ENCODE data around the gene HMGCS1.
"Not testable (repeated sequence)": the region's sequence is repeated elsewhere in the genome, so short reads cannot be mapped to it uniquely, and the experiment has no call there.

HMGCS1 gene

DNA sequence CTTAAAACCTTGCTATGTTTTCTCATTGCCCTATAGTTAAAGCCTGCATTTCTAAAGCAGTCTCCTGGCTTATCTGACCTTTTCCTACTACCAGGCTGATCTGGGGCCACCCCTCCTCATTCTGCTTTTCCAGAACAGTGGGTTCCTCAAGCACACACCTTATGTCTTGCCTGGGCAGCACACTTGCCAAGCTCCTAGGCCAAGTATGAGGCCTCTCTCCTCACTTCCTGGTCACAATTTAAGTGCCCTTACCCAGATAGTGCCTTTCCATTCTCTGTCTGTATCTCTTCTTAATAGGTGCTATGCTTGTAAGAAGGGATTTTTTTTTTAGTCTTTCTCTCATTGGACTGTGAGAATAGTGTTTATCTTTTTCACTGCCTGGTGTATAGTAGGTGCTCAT is 39.7 kb downstream of the HMGCS1 start:
- DNase-seq: no peak

- DNase-seq: no peak
Measured at GRCh38 chr5:43270645-43271044, 42.6 kb downstream of the HMGCS1 start.

DNA sequence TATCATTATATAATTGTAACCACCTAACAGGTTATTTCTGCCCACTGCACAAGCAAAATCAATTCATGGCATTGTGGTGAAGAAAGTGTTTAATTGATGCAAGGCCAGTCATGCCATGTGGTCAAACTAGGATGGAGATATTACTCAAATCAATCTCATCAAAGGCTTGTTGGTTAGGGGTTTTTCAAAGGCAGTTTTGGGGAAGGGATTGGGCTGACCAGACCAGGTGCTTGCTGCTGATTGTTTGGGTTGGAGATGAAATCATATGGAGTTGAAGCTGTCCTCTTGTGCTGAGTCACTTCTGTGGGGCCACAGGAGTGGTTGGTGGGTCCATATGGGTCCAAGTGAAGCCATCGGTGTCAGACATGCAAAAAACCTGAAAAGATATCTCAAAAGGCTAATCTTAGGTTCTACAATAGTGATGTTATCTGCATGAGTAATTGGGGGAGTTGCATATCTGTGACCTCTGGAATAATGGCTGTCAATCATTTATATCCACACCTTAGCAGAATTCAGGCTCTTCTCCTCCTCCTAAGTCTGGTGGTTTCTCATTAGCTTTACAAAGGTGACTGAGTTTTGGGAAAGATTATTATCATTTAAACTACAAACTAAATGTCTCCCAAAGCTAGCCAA is 44.9 kb downstream of the HMGCS1 start:
- DNase-seq: no peak

DNA sequence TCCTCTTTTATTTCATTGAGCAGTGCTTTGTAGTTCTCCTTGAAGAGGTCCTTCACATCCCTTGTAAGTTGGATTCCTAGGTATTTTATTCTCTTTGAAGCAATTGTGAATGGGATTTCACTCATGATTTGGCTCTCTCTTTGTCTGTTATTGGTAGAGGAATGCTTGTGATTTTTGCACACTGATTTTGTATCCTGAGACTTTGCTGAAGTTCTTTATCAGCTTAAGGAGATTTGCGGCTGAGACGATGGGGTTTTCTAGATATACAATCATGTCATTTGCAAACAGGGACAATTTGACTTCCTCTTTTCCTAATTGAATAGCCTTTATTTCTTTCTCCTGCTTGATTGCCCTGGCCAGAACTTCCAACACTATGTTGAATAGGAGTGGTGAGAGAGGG is 50.9 kb downstream of the HMGCS1 start:
- DNase-seq: not testable (repeated sequence)

DNA sequence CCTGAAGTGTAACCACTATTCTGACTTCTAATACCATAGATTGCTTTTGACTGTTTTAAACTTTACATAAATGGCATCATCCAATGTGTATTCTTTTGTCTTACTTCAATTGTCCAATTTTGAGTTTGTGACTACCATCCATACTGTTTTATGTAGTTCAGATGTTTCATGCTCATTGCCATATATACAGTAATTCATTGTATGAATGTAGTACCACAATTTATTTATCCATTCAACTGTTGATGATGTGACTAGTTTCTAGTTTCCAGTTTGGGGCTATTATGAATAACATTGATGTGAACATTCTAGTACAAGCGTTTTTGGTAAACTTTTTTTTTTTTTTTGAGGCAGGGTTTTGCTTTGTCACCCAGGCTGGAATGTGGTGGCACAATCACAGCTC is 55.1 kb downstream of the HMGCS1 start:
- no peak for DNase-seq

GRCh38 chr5:43256261-43256966 is 56.8 kb downstream of the HMGCS1 start:
- DNase-seq: no peak

DNA sequence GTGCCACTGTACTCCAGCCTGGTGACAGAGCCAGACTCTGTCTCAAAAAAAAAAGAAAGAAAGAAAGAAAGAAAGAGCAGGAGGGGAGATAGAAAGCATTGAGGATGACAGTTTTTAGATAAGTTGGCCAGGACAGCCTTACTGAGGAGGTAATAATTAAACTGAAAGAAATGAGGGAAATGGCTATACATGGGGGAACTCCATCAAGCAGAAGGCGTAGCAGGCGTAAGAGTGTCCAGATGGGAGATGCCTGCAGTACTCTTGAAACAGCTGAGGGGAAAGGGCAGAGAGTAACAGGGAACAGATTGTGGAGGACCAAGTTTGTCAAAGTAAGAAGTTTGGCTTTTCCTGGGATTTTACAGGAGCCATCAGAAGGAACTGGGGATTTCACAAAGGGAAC is 57.5 kb downstream of the HMGCS1 start:
- DNase-seq: no peak

- no peak for DNase-seq
Measured at GRCh38 chr5:43251754-43252153, 61.5 kb downstream of the HMGCS1 start.

DNA sequence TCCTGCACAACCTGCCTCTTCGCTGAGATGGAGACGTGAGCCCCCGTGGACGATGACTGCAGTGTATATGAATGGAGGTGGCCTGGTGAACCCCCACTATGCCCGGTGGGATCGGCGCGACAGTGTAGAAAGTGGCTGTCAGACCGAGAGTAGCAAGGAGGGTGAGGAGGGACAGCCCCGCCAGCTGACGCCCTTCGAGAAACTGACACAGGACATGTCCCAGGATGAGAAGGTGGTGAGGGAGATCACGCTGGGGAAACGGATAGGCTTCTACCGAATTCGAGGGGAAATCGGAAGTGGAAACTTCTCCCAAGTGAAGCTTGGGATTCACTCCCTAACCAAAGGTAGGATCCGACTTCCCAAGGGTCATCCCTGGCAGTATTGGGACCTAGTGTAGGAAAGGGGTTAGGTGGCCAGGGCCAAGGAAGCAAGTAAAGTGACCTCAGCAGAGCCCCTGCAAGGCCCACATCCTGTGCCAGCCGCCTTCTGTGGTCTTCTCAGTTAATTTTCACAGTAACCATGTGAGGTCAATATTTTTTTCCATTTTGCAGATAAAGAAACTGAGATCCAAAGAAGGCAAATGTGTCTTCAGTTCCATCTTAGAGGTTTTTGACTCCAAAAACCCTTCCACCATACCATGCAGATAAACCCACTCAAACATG is 67.4 kb downstream of the HMGCS1 start:
- no peak for DNase-seq

DNA sequence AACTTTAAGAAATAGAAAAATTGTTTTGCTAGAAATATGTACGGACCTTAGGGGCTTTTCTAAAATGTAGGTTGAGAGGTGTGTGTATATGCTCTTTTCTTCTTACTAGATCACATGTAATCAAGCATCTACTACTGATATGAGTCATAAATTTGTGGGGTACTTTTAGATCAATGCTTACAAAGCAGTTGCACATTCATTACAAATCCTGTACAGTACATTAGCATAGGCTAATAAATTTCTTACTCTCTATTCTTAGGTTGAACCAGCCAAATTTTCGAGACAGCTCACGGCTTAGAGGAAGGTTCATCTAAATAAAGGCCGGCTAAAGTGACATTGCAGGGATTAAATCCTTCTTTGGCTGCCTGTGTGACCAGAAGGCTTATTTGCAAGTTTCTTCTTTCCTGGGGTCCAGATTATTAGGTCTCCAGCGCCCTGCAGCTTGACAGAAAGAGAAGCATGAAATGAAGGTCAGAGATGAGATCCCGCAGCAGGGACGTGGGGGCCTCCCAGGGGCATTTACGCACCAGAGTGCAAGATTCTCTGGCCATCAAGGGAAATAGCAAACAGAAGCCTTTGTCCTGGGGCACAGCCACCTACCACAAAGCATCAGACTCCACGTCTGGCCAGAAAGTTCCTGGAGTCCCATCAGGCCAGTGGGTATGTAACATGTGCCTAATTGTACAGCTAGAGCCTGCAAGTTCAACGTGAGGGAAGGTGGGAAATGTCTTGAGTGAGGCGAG is 68.2 kb downstream of the HMGCS1 start:
- DNase-seq: no peak

DNA sequence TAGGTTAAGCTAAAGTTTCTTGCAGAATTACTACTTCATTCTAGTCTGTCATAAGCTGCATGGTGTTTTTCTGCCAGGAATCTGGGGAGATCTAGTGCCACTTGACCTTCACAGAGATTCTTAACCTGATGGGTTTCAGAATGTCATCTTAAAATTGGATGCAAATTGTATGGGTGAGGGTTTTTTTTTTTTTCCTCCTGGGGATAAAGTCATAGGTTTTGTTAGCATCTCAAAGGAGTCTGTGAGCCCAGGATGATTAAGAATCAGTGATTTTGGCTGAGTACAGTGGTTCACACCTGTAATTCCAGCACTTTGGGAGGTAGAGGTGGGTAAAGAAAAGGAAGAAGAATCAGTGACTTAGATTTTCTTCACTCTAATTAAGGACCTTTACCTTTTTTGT is 69.9 kb downstream of the HMGCS1 start:
- DNase-seq: no peak

DNA sequence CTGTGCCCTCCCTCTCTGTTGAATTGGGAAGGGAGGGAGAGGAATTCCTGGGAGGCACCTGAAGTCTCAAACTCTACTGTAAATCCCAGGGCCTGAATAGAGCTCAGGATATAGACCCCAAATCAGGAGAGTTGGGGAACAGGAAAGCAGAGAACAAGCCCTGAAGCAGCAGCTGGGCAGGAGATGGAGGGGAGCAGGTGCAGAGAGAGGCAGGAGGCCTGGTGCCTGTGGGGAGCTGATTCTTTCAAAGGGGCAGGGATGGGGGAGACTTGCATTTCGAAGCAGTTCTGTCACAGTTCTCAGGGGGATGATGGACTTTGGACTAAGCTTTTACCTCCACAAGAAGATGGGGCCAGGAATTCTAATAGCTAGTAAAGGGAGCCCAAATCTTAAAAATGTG is 71.0 kb downstream of the HMGCS1 start:
- DNase-seq: no peak
